HUES64 (cell line): ENCODE measurements around the gene TWIST2.

ENCODE experiments used
- H3K27ac ChIP-seq: 2 replicates; pipeline ENCODE4 v1.7.0; 2013; ENCODE audit warnings: low read depth, low read length, inconsistent platforms
- H3K27me3 ChIP-seq: 2 replicates; pipeline ENCODE4 v1.6.1; 2013; ENCODE audit warnings: mild to moderate bottlenecking, low read length; ENCODE audit not compliant: insufficient read depth
- H3K36me3 ChIP-seq: 2 replicates; pipeline ENCODE4 v1.6.1; 2013; ENCODE audit warnings: mild to moderate bottlenecking, low read length; ENCODE audit not compliant: insufficient read depth
- H3K4me1 ChIP-seq: 2 replicates; pipeline ENCODE4 v1.6.1; 2013; ENCODE audit warnings: mild to moderate bottlenecking, low read length, moderate library complexity; ENCODE audit not compliant: insufficient read depth
- H3K4me3 ChIP-seq: 2 replicates; pipeline ENCODE4 v1.5.1; 2013; ENCODE audit warnings: mild to moderate bottlenecking, low read length, moderate library complexity
- H3K9ac ChIP-seq: 2 replicates; pipeline ENCODE4 v1.6.1; 2013; ENCODE audit warnings: mild to moderate bottlenecking, low read depth, low read length
- H3K9me3 ChIP-seq: 2 replicates; pipeline ENCODE4 v1.6.1; 2013; ENCODE audit warnings: low read depth, low read length; ENCODE audit not compliant: insufficient read depth
- WGBS: fragments of 150-250, 120-280 bp; methylation state at CpG from one replicate; pipeline ENCODE4 v1.1.7; 2013; ENCODE audit warnings: missing lambda C conversion rate; 5-methylcytosine and 5-hydroxymethylcytosine counted together

The TWIST2 gene

DNA sequence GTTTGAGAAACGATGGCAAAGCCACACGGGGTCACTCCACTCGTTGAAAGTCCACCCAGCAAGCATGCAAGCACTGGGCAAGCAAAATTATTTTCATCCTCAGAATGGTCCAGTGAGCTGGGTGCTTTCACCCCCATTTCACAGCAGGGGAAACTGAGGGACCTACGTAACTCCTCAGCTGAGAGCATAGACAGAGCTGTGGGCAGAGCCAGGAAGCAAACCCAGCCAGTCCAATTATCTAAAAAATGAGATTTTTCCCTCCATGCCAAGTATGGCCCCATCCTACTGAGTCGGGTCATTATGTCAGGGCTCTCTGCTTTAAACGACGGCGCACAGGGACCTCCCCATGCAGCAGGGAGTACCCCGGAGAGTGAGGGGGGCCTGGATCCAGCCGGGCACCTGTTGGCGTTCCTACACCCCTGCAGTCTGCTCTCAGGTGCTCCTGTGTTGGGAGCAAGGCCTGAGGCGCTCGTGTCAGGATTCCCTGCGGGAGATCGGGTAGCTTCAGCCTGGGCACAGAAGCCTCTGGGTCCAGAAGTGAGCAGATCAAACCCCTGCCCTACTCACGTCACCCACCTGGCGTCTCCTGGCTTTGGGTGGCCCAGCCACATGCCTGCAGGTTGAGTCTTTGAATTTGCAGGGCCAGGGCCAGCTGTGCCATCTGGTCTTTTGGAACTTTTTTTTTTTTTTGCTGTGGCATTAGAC, 17.3 kb downstream of the TWIST2 start:
- Histone ChIP-seq H3K4me3 (no peak overlapping the region), H3K27me3 (no peaks in the 10 kb centered on the region), H3K27ac (no peak overlapping the region), H3K9ac (no peak overlapping the region), H3K4me1 (peaks cover 18% of the 10 kb centered on the region; the same call in 1 of the 2 replicates), H3K36me3 (no peaks in the 10 kb centered on the region), H3K9me3 (no peaks in the 10 kb centered on the region)
- WGBS, result 88% methylated on average over 17 of the region's 17 CpGs

DNA sequence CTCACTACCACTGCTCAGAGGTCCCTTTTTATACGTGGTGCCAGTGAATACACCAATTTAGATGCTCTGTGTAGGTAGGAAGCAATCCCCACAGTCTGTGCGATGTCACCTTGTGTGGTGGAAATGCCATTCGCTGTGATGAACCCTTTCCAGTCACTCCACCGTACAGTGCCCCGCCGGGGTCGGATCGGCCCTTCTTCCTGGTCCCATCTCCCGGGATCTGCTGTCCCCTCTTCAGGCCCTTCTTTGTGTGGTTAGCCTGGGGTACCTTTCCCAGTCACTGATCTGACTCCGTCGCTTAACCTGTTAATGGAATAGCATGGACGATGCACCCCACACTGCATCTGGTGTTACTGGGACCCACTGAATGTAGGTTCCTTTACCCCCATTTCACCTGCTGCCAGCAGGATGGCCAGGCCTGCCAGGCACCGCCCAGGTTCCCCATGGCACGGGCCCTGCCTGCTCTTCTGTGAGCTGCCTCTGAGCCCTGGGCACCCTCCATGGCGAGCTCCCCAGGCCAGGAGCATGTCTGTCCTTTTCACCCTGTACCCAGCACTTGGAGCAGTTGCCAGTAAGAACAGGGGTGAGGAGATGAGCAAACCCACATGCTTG, 18.0 kb downstream of the TWIST2 start:
- H3K4me1 ChIP-seq, result peaks cover 18% of the 10 kb centered on the region; the same call in 1 of the 2 replicates
- WGBS, result 96% methylated on average over 15 of the region's 15 CpGs
- no peak overlapping the region for H3K4me3 ChIP-seq
- H3K9ac ChIP-seq, result no peak overlapping the region
- H3K27ac ChIP-seq, result no peak overlapping the region
- no peaks in the 10 kb centered on the region for H3K36me3 ChIP-seq
- H3K9me3 ChIP-seq, result no peaks in the 10 kb centered on the region
- H3K27me3 ChIP-seq, result no peaks in the 10 kb centered on the region

DNA sequence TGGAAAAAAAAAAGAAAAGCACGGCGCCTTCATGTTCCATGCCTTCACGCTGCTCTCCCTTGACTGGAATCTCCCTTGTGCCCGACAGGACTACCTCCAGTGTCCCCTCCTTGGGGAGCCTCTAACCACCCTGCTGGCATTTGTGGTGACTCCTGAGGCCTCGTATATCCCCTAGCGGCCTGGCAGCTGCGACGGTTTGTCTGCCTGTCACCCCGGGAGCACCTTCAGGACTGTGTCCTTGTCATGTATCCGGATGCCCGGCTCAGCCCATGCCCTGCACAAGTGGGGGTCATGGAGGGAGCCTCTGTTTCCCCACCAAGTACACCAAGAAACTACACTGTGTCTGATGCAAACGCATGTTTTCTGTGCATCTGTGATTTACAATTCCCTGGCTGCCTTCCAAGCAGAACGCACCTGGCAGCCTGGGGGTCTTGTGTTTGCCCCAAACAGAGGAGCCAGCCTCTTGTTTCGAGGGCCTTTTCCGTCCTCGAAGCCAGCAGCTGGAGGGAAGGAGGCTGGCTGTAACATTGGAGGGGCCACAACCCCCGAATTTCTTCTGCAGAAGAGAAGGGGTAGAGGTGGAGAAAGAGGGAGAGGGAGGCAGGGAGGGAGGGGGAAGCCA, 18.9 kb downstream of the TWIST2 start:
- Histone ChIP-seq H3K27me3 (no peaks in the 10 kb centered on the region), H3K9me3 (no peaks in the 10 kb centered on the region), H3K36me3 (no peaks in the 10 kb centered on the region), H3K4me1 (peaks cover 18% of the 10 kb centered on the region; the same call in 1 of the 2 replicates), H3K27ac (no peak overlapping the region), H3K4me3 (no peak overlapping the region), H3K9ac (no peak overlapping the region)
- 87% methylated on average over 17 of the region's 17 CpGs for WGBS

DNA sequence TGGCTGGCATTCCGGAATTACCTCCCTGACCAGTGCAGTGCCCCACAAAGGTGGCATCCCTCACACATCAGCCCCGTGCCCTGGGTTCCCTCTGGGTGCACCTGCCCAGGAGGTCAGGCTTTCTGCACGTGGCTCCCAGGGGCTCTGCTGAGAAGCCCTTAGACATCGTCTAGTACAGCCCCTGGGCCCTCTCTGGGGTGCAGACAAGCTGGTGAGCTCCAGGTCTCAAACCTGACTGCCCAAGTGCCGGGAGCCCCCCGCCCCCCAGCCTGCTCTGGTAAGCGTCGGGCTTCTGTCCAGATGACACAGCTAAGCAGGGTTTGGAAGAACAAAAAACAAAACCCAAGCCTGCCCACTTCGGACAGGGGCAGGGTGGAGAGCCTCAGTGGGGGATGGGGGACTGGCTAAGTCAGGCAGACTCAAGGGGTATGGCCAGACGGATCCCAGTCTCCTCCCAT, 20.2 kb downstream of the TWIST2 start:
- H3K4me1 ChIP-seq, result peaks cover 18% of the 10 kb centered on the region; the same call in 1 of the 2 replicates
- H3K9ac ChIP-seq, result no peak overlapping the region
- H3K27ac ChIP-seq, result no peak overlapping the region
- H3K9me3 ChIP-seq, result no peaks in the 10 kb centered on the region
- no peaks in the 10 kb centered on the region for H3K36me3 ChIP-seq
- 84% methylated on average over 10 of the region's 10 CpGs for WGBS
- H3K4me3 ChIP-seq, result no peak overlapping the region
- no peaks in the 10 kb centered on the region for H3K27me3 ChIP-seq

DNA sequence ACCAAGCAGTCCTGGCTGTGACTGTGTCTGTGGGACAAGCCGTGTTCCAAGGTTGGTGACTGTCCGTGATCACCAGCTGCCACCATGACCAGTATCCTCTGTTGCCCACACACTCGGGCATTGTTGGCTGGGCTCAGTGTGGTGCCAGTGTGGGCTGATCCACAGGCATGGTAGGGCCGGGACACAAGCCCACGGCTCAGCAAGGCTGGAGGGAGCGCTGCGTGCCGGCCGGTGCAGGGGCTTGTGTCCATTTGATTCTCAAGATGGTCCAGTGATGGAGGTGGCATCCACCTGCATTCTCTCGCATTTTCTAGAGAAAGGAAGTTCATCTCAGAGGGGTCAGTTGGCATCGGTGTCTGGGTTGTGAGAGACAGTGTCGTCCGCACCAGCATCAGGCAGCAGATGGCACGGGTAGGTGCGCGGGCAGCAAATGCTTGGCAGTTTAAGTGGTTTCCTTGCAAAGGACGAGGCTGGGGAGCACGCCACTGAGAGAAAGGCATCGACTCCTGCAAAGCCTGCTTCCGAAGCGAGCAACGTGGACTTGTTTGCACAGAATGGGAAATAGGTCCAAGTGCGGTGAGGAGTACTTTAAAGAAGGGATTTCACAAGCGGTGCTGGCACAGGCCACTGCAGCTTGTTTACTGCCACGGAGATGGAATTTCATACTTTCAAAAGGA, 20.9 kb downstream of the TWIST2 start:
- 92% methylated on average over 25 of the region's 25 CpGs for WGBS
- Histone ChIP-seq H3K27me3 (no peaks in the 10 kb centered on the region), H3K9ac (no peak overlapping the region), H3K4me1 (peaks cover 13% of the 10 kb centered on the region; the same call in 1 of the 2 replicates), H3K4me3 (no peak overlapping the region), H3K9me3 (no peaks in the 10 kb centered on the region), H3K36me3 (no peaks in the 10 kb centered on the region), H3K27ac (no peak overlapping the region)

DNA sequence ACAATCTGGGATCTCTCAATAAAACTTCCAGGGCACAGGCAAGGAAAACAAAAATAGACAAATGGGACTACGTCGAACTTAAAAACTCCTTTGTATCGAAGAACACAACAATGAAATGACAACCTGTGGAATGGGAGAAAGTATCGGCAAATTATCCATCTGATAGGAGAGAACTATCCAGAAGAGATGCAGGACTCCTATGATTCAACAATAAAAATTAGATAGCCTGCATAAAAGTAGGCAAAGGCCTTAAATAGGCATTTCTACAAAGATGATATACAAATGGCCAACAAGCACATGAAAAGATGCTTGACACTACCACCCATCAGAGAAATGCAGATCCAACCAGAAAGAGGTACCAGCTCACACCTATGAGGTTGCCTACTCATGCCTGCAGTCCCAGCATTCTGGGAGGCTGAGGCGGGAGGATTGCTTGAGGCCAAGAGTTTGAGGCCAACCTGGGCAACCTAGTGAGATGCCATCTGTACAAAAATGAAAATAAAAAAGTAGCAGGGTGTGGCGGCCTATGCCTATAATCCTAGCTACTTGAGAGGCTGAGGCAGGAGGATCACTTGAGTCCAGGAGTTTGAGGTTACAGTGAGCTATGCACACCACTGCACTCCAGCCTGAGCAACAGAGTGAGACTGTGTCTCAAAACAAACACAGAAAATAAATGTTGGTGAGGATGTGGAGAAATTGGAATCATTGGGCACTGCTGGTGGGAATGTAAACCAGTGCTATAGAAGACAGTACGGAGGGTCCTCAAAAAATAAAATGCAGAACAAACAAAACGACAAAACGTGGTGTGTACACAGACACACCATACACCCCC, 21.6 kb downstream of the TWIST2 start:
- no peaks in the 10 kb centered on the region for H3K27me3 ChIP-seq
- H3K27ac ChIP-seq, result no peak overlapping the region
- no peaks in the 10 kb centered on the region for H3K9me3 ChIP-seq
- H3K36me3 ChIP-seq, result no peaks in the 10 kb centered on the region
- 97% methylated on average over 7 of the region's 9 CpGs for WGBS
- H3K9ac ChIP-seq, result no peak overlapping the region
- H3K4me3 ChIP-seq, result no peak overlapping the region
- H3K4me1 ChIP-seq, result peaks cover 6% of the 10 kb centered on the region; the same call in 1 of the 2 replicates

DNA sequence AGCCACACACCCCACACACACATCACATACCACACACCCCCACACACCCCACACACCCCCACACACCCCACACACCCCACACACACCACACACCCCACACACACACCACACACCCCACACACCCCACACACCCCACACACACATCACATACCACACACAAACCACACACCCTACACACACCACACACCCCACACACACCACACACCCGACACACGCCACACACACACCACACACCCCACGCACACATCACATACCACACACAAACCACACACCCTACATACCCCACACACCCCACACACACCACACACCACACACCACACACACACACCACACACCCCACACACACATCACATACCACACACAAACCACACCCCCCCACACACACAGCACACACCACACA, 22.4 kb downstream of the TWIST2 start:
- H3K4me1 ChIP-seq, result no peaks in the 10 kb centered on the region
- no peaks in the 10 kb centered on the region for H3K9me3 ChIP-seq
- no peaks in the 10 kb centered on the region for H3K27me3 ChIP-seq
- WGBS, result 88% methylated on average over 2 of the region's 3 CpGs
- H3K4me3 ChIP-seq, result no peak overlapping the region
- H3K9ac ChIP-seq, result no peak overlapping the region
- H3K27ac ChIP-seq, result no peak overlapping the region
- no peaks in the 10 kb centered on the region for H3K36me3 ChIP-seq

DNA sequence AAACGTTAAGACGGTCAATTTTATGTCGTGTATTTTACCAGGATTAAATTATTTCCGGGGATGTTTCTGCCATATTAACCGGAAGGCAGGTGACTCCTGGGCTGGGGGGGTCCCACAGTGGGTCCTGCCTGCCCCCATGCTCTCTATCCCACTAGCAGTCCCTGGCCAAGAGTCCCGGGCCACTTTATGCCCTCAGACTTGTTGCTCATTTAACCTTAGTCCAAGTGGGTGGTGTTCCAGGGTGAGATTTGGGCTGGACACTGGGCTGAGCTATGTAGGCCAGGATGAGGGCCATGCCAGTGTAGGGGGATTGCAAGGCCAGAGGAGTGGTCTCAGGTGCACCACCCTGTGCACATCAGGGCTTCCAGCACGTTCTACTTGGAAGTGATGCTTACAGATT, 24.1 kb downstream of the TWIST2 start:
- no peak overlapping the region for H3K4me3 ChIP-seq
- H3K36me3 ChIP-seq, result no peaks in the 10 kb centered on the region
- H3K9me3 ChIP-seq, result no peaks in the 10 kb centered on the region
- no peak overlapping the region for H3K9ac ChIP-seq
- no peaks in the 10 kb centered on the region for H3K4me1 ChIP-seq
- WGBS, result 89% methylated on average over 7 of the region's 7 CpGs
- no peak overlapping the region for H3K27ac ChIP-seq
- H3K27me3 ChIP-seq, result no peaks in the 10 kb centered on the region

DNA sequence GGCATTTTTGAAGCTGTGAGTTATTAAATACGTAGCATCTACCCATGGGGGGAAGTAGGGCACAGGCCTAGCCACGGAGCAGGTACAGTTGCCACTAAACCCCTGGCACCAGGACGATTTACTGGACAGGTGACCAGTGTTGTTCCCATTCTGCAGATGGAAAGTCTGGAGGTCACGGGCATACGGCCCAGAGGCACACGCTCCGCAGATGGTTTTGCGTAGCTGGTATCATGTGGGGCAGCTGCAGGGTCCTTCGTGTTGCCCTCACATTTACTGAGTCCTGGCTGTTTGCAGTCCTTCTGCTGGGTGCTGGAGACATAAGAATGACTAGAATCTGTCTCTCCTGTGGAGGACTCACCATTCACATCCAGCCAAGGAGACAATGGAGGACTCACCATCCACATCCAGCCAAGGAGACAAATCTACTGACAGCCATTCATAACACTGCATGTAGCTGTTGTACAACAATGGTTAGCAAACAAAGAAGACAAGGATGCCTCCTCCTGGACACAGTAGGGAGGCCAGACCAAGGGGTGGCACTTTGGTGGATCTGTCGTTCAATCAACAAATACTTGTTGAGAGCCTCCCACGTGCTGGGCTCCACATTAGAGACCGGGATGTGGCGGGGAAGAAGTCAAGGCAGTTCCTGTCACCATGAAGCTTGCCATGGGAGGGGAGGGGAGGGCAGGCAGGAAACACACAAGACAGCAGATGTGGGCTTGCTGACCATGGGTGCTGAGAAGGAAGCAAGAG, 24.9 kb downstream of the TWIST2 start:
- Histone ChIP-seq H3K4me1 (no peaks in the 10 kb centered on the region), H3K27ac (no peak overlapping the region), H3K9ac (no peak overlapping the region), H3K4me3 (no peak overlapping the region), H3K27me3 (no peaks in the 10 kb centered on the region), H3K36me3 (no peaks in the 10 kb centered on the region), H3K9me3 (no peaks in the 10 kb centered on the region)
- 90% methylated on average over 13 of the region's 13 CpGs for WGBS

DNA sequence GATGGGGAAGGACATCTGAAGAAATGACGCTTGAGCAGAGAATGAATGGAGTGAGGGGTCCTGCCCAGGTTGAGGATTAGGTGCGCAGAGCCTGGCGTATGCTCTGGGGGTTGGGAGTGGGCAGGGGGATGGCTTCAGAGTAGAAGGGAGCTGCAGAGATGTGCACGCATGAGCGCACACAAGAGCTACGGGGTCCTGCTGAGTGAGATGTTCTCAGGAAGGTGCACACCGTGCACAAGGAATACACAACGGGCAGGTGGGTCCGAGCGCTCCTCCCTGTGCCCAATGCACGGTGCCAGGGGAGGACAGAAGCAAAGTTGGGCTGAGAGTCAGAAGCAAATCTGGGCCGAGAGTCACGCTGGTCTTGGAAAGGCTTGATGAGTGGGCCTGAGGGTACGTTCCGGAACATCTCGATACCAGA, 25.5 kb downstream of the TWIST2 start:
- H3K9ac ChIP-seq, result no peak overlapping the region
- no peak overlapping the region for H3K4me3 ChIP-seq
- H3K27me3 ChIP-seq, result no peaks in the 10 kb centered on the region
- H3K27ac ChIP-seq, result no peak overlapping the region
- H3K9me3 ChIP-seq, result no peaks in the 10 kb centered on the region
- H3K36me3 ChIP-seq, result no peaks in the 10 kb centered on the region
- H3K4me1 ChIP-seq, result no peaks in the 10 kb centered on the region
- WGBS, result 95% methylated on average over 16 of the region's 16 CpGs
